GM21390 (cell line): ENCODE results near the gene SYTL1.

Experiments
- ATAC-seq: cut with Tn5 transposase; IDR thresholded peaks from one replicate; pipeline ENCODE4 v1.9.1; 2021; ENCODE audit not compliant: unreplicated experiment

The SYTL1 gene

GRCh38 chr1:27346991-27347624, 5.3 kb downstream of the SYTL1 start:
- no peak for ATAC-seq

GRCh38 chr1:27348861-27349783, 7.3 kb downstream of the SYTL1 start:
- ATAC-seq = no peak

GRCh38 chr1:27349784-27350662, 8.2 kb downstream of the SYTL1 start:
- no peak for ATAC-seq

GRCh38 chr1:27350663-27351540, 9.1 kb downstream of the SYTL1 start:
- ATAC-seq = no peak

GRCh38 chr1:27351541-27352107, 9.8 kb downstream of the SYTL1 start:
- no peak for ATAC-seq

GRCh38 chr1:27353166-27353565, 11.3 kb downstream of the SYTL1 start:
- no peak for ATAC-seq

GRCh38 chr1:27353629-27354028, 11.8 kb downstream of the SYTL1 start:
- ATAC-seq = no peak

GRCh38 chr1:27355683-27356082, 13.9 kb downstream of the SYTL1 start:
- no peak for ATAC-seq

GRCh38 chr1:27356277-27356618, 14.4 kb downstream of the SYTL1 start:
- no peak for ATAC-seq

- ATAC-seq = no peak
Measured at GRCh38 chr1:27356619-27357280, 14.9 kb downstream of the SYTL1 start.

- no peak for ATAC-seq
Measured at GRCh38 chr1:27357281-27358037, 15.6 kb downstream of the SYTL1 start.

- ATAC-seq = no peak
Measured at GRCh38 chr1:27358038-27358927, 16.5 kb downstream of the SYTL1 start.

- no peak for ATAC-seq
Measured at GRCh38 chr1:27358928-27359313, 17.1 kb downstream of the SYTL1 start.

GRCh38 chr1:27359822-27360158, 18.0 kb downstream of the SYTL1 start:
- ATAC-seq = no peak

- no peak for ATAC-seq
Measured at GRCh38 chr1:27360159-27361043, 18.6 kb downstream of the SYTL1 start.

GRCh38 chr1:27361044-27361402, 19.2 kb downstream of the SYTL1 start:
- ATAC-seq = no peak

- no peak for ATAC-seq
Measured at GRCh38 chr1:27361553-27361952, 19.7 kb downstream of the SYTL1 start.
